SK-N-SH (cell line): ENCODE measurements around the gene PTPRC.

Source experiments
- CHD2 ChIP-seq: fragments of 150-350 bp; IDR thresholded peaks from 2 replicates; pipeline ENCODE4 v1.6.1; 2018; ENCODE audit warnings: low read length; ENCODE audit not compliant: partially characterized antibody
- CTCF ChIP-seq: fragments of 200-600 bp; sonication (generic); IDR thresholded peaks from 2 replicates; pipeline ENCODE4 v1.6.1; 2017; ENCODE audit warnings: antibody characterized with exemption, mild to moderate bottlenecking, moderate library complexity
- EZH2phosphoT487 ChIP-seq: fragments of 200-600 bp; sonication (generic); IDR thresholded peaks from 2 replicates; pipeline ENCODE4 v1.6.1; 2017; ENCODE audit warnings: low read depth, mixed run types, mild to moderate bottlenecking, antibody characterized with exemption, moderate library complexity, borderline replicate concordance
- MAX ChIP-seq: IDR thresholded peaks from 2 replicates; pipeline ENCODE4 v1.4.0; 2012; ENCODE audit warnings: low read depth
- POLR2AphosphoS5 ChIP-seq: IDR thresholded peaks from 2 replicates; pipeline ENCODE4 v1.6.1; 2012; ENCODE audit warnings: low read depth, low read length
- REST ChIP-seq: IDR thresholded peaks from 2 replicates; pipeline ENCODE4 v1.6.1; 2012; ENCODE audit warnings: mild to moderate bottlenecking, low read depth, low read length, moderate library complexity
- TEAD4 ChIP-seq: IDR thresholded peaks from 2 replicates; pipeline ENCODE4 v1.4.0; 2012; ENCODE audit warnings: mild to moderate bottlenecking, borderline replicate concordance; ENCODE audit not compliant: insufficient read depth
- YY1 ChIP-seq: IDR thresholded peaks from 2 replicates; pipeline ENCODE4 v1.4.0; 2012; ENCODE audit warnings: low read depth, mild to moderate bottlenecking

- TF ChIP-seq POLR2AphosphoS5: no peak
- no peak for TF ChIP-seq YY1
- no peak for TF ChIP-seq TEAD4
- no peak for TF ChIP-seq CTCF
- no peak for TF ChIP-seq EZH2phosphoT487
- no peak for TF ChIP-seq MAX
- no peak for TF ChIP-seq CHD2
- no peak for TF ChIP-seq REST
These were observed 10.8 kb upstream of the PTPRC start for GRCh38 chr1:198628067-198628455.
